Kidney capillary endothelial cell (primary cell): Measurements from ENCODE around the gene CHRND.
"Not testable (repeated sequence)": the region's sequence is repeated elsewhere in the genome, so short reads cannot be mapped to it uniquely, and the experiment has no call there.

Source experiments
- DNase-seq: peaks from one replicate; pipeline ENCODE4 v3.0.0-alpha.2; 2018; ENCODE audit warnings: low spot score

Gene CHRND

GRCh38 chr2:232528746-232529460 is 2.9 kb downstream of the CHRND start:
- no peak for DNase-seq

- no peak for DNase-seq
Measured at GRCh38 chr2:232529806-232530547, 4.0 kb downstream of the CHRND start.

- DNase-seq: no peak
Measured at GRCh38 chr2:232530626-232531260, 4.8 kb downstream of the CHRND start.

- DNase-seq: no peak
Measured at GRCh38 chr2:232532419-232532818, 6.5 kb downstream of the CHRND start.

GRCh38 chr2:232532821-232533220 is 6.9 kb downstream of the CHRND start:
- DNase-seq: not testable (repeated sequence)

GRCh38 chr2:232533944-232534710 is 8.2 kb downstream of the CHRND start:
- DNase-seq: no peak

GRCh38 chr2:232534940-232535651 is 9.1 kb downstream of the CHRND start:
- no peak for DNase-seq

GRCh38 chr2:232535761-232536530 is 10.0 kb downstream of the CHRND start:
- DNase-seq: no peak

- DNase-seq: no peak
Measured at GRCh38 chr2:232537079-232537478, 11.1 kb downstream of the CHRND start.

- no peak for DNase-seq
Measured at GRCh38 chr2:232537499-232537898, 11.5 kb downstream of the CHRND start.

- no peak for DNase-seq
Measured at GRCh38 chr2:232538671-232539070, 12.7 kb downstream of the CHRND start.

GRCh38 chr2:232539298-232540231 is 13.6 kb downstream of the CHRND start, which contains the start of gene CHRNG:
CHRNG (plus strand) TSS chr2:232539692; CDS start chr2:232539748, 56 bp downstream.
- no peak for DNase-seq

- DNase-seq: no peak
Measured at GRCh38 chr2:232540441-232541041, 14.6 kb downstream of the CHRND start.

GRCh38 chr2:232541195-232541960 is 15.4 kb downstream of the CHRND start:
- no peak for DNase-seq

- no peak for DNase-seq
Measured at GRCh38 chr2:232541961-232542714, 16.2 kb downstream of the CHRND start.

- DNase-seq: no peak
Measured at GRCh38 chr2:232542715-232543467, 16.9 kb downstream of the CHRND start.

GRCh38 chr2:232543491-232543890 is 17.5 kb downstream of the CHRND start:
- DNase-seq: no peak
